SKM-1 treated with dmso at 0.1 percent for 144 hours (cell line): ENCODE data around the gene ZNF70.

Source experiments
- DNase-seq: peaks from one replicate; lab custom pipeline; 2025; ENCODE audit not compliant: unreplicated experiment; lab: John Stamatoyannopoulos, UW

ZNF70 gene

DNA sequence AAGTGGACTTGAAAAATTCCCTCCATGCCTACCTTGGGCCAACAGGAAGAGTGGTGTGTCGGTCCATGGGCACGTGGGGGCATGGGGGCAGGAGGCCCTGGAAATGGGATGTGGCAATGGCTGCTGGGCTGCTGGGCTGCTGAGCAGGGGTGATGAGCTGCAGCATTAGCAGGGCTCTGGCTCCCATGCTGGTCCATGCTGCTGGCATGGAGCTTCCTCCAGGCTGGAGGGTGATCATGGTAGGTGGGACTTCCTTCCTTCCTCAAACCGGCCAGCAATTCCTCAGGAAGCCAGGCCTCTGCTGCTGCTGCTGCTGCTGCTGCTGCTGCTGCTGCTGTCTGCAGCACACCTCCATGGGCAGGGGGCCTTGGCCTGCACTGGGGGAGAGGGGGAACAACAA is 55.8 kb downstream of the ZNF70 start:
- no peak for DNase-seq

DNA sequence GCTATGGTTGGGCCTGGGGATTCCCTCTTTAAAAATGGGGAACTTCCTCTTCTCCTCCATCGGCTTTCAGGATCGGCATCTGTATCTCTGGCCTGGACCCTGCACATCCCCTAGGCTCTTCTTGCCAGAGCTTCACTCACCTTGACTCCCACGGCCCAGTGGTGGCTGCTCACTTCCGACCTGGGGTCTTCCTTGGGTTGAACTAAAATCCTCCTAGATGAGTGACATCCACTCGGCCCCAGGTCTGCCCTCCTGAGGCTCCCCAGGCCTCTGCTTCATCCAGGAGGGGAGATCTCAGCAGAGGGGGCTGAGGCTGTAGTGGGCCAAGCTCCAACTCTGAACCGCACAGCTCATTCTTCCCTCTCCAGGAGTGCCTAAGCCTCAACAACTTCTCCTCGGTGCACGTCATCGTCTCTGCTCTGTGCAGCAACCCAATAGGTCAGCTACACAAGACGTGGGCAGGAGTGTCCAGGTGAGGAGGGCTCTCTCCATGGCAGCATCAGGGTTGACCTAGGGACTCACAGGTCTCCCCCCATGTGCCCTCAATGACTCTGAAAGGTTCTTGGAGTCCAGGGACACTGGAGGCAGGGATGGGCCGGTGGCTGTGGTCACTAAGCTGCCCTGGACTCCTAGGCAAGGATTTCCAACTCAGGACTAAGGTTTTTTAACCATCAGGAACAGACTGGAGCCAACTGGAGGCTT is 56.8 kb downstream of the ZNF70 start:
- DNase-seq = no peak

DNA sequence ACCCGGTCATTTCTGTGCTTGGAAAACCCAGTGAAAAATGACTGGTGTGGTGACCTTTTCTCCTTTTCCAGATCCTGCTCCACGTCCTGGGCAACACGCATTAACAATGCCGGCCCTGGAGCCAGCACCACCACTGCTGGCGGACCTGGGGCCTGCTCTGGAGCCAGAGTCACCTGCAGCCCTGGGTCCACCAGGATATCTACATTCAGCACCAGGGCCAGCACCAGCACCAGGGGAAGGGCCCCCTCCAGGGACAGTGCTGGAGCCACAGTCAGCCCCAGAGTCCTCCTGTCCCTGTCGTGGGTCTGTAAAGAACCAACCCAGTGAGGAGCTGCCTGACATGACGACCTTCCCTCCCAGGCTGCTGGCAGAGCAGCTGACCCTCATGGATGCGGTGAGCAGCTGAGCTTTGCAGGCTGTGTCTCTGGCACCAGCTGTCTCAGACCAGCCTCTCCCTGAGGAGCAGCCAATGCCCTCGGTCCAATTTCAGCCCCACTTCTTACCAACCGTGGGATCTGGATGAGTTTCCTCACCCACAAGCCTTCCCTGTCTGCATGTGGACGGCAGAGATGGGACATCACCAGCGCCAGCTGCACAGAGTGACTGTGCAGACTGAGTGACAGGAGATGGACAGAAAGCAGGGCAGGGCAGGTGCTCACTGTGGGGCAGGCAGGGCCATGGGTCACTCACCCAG is 58.2 kb downstream of the ZNF70 start:
- no peak for DNase-seq

DNA sequence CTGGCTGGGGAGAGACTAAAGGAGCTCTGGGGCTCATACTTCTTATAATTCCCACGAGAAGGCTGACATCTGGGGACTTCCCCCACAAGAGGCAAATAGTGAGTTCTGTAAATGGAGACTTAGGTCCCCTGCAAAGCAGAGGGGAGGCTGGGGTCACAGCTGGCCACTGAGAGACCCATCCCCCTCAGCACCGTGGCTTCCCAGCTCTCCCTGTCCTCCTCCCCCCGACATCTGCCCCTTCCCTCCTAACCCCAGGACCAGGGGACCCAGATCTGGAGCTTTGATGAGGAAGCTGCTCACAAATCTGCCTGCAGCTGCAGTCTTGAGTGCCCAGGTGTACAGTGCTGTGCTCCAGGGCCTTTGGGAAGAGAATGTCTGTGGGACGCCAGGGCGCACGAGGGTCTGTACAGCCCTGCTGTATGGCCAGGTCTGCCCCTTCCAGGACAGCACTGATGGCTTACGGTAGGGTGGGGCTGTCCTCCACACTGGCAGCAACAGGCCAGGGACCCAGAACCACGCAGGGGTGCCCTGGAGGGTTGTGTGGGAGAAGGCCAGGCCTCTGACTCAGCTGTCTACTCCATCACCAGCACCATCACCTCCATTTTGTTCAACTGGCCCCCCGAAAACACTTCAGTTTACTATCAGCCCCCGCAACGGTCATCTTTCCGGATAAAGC is 59.0 kb downstream of the ZNF70 start:
- no peak for DNase-seq

DNA sequence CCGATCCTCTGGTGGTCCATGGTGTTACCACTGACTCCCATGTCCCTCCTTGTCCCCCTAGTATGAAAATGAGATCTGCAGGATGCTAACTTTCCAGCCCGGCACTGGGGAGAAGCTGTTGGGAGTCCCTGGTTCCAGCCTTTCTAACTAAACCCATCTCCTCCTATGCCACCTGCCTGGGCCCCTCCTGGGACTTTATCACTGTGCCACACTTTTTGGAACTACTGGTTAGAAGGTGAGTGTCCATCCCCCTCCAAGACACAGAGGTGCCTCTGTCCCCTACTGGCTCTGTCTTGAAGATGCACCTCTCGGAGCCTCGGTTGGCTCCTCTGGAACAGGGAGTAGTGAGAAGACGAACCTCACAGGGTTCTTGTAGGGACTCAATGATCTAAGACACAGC is 60.2 kb downstream of the ZNF70 start, which contains the start of gene RGL4:
Gene RGL4, plus strand, starts transcription at position 301 of the 400 bp plus-strand sequence. CDS start 1,018 bp downstream, outside the sequence.
- DNase-seq = no peak

DNA sequence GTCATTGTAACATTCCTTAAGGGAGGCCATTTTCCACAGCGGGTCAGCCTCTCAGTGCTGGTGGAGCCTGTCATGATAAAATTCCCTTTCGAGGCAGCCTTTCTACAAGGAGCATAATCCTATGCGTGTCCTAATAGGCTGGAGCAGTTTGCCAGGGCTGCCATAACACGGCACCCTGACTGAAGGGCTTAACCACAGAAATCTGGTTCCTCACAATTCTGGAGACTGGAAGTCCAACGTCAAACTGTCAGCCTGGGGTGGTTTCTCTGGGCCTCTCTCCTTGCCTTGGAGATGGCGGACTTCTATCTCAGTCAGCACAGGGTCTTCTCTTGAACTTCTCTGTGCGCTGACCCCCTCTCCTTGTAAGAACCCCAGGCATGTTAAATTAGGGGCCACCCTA is 61.5 kb downstream of the ZNF70 start:
- DNase-seq = no peak
